SK-N-SH treated with all-trans-retinoic acid at 6 μM for 48 hours (cell line): Measurements from ENCODE around the gene LCNL1.

Experiments used
- CSDC2 ChIP-seq: fragments of 250-450 bp; sonication (Bioruptor Pico); IDR thresholded peaks from 2 replicates; pipeline ENCODE4 v1.5.0; 2020; ENCODE audit warnings: mild to moderate bottlenecking, moderate library complexity
- OSR1 ChIP-seq: fragments of 250-450 bp; sonication (Bioruptor Pico); IDR thresholded peaks from 2 replicates; pipeline ENCODE4 v1.8.0; 2022; ENCODE audit warnings: moderate library complexity, mild to moderate bottlenecking, inconsistent platforms
- TCF4 ChIP-seq: fragments of 250-450 bp; sonication (Bioruptor Pico); IDR thresholded peaks from 2 replicates; pipeline ENCODE4 v1.8.0; 2021; ENCODE audit warnings: mild to moderate bottlenecking, moderate library complexity, borderline replicate concordance
- ZFP3 ChIP-seq: fragments of 250-450 bp; sonication (Bioruptor Pico); IDR thresholded peaks from 2 replicates; pipeline ENCODE4 v1.5.0; 2020; ENCODE audit warnings: mild to moderate bottlenecking, moderate library complexity
- TF ChIP-seq, protein P1 (sequence below): fragments of 250-450 bp; sonication (Bioruptor Pico); IDR thresholded peaks from 2 replicates; pipeline ENCODE4 v1.8.0; 2020; ENCODE audit warnings: mild to moderate bottlenecking, moderate library complexity, borderline replicate concordance

DNA sequence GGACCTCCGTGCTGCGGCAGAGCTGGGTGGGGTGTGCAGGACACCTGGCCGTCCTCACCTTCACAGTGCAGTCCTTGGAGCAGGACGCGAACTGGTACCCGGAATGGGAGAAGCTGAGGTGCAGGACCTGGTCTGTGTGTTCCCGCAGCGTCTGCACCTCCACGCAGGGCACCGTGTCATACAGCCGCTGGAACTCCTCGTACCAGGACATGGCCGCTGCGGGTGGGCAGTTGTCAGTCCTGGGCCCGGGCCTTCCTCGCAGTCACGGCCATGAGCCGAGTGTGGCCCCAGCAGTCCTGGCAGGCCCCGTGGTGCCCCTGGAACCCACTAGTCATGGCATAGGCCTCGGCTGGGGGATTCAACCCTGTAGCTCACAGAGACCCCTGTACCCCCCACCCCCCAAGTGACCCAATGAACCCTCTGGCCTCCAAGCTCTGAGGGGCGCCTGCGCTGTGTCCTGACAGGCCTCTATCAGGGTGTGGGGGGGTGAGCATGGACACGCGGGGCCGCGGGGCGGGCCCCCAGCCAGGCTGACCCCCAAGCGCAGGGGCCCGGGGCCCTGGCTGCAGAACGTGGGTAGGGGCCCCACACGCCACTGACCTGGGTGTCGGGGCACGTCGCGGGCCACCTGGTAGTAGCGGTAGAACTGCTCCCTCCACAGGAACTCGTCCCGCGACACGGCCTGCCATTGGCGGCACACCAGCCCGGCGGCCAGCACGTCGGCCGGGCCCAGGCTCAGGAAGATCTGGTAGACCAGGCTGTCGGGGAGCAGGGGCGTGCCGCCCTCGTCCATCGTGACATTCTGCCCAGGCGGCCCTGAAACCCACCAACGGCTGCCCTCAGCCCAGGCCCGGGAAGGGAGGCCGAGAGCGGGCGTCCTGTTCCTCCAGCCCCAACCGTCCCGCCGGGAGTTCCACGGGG lies 39.2 kb upstream of the LCNL1 start:
- TF ChIP-seq TCF4 (CRISPR knock-in tag): no peak
- TF ChIP-seq ZFP3 (CRISPR knock-in tag): no peak
- no peak for TF ChIP-seq CSDC2 (CRISPR knock-in tag)
- TF ChIP-seq, protein P1, sequence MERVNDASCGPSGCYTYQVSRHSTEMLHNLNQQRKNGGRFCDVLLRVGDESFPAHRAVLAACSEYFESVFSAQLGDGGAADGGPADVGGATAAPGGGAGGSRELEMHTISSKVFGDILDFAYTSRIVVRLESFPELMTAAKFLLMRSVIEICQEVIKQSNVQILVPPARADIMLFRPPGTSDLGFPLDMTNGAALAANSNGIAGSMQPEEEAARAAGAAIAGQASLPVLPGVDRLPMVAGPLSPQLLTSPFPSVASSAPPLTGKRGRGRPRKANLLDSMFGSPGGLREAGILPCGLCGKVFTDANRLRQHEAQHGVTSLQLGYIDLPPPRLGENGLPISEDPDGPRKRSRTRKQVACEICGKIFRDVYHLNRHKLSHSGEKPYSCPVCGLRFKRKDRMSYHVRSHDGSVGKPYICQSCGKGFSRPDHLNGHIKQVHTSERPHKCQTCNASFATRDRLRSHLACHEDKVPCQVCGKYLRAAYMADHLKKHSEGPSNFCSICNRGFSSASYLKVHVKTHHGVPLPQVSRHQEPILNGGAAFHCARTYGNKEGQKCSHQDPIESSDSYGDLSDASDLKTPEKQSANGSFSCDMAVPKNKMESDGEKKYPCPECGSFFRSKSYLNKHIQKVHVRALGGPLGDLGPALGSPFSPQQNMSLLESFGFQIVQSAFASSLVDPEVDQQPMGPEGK (CRISPR knock-in tag): no peak
- TF ChIP-seq OSR1 (CRISPR knock-in tag): no peak
